Left ventricle myocardium inferior (tissue), 1 donor: ENCODE results near the gene HACD1. TPM values are rescaled to one million over a fixed set of nuclear protein-coding genes. Genes with fewer than 3 reads are reported as not detected.
"Not testable (repeated sequence)": the region's sequence is repeated elsewhere in the genome, so short reads cannot be mapped to it uniquely, and the experiment has no call there.

Experiments used
- DNase-seq: peaks from one replicate; pipeline ENCODE4 v3.0.0-alpha.2; 2020
- H3K27ac ChIP-seq: fragments of 200-600 bp; replicated peaks from 2 replicates; pipeline ENCODE4 v1.8.0; 2021
- H3K27me3 ChIP-seq: fragments of 200-600 bp; 2 replicates; pipeline ENCODE4 v1.8.0; 2021; ENCODE audit warnings: low read depth
- H3K36me3 ChIP-seq: fragments of 200-600 bp; 2 replicates; pipeline ENCODE4 v1.8.0; 2021
- H3K4me1 ChIP-seq: fragments of 200-600 bp; 2 replicates; pipeline ENCODE4 v1.8.0; 2021
- H3K4me3 ChIP-seq: fragments of 200-600 bp; 2 replicates; pipeline ENCODE4 v1.8.0; 2021; ENCODE audit warnings: mild to moderate bottlenecking, moderate library complexity
- H3K9me3 ChIP-seq: fragments of 200-600 bp; replicated peaks from 2 replicates; pipeline ENCODE4 v1.8.0; 2021
- CTCF ChIP-seq: fragments of 200-600 bp; IDR thresholded peaks from 2 replicates; pipeline ENCODE4 v1.8.0; 2021; ENCODE audit warnings: antibody characterized with exemption, mild to moderate bottlenecking, borderline replicate concordance
- intact Hi-C: fragments of 100-400 bp; cut with micrococcal nuclease; formaldehyde crosslinking; loops from one replicate; pipeline ENCODE4 v1.11.0; 2022
- total RNA-seq: library from RNA; stranded (reverse); fragmentation: NEBNext Ultra II Directional; extraction: Animal tissue kit (Norgen Biotek cat#: 25700); gene quantifications from one replicate; pipeline ENCODE4 v1.2.1, GENCODE V29; 2021
- donor health status: DM: no; HTN: yes; CAD: no; lungs with severe emphysema.

The HACD1 gene
- total RNA-seq, 1 donor from 2014 or later: 173 TPM

GRCh38 chr10:17643339-17643754, 26.2 kb upstream of the HACD1 start:
- intact Hi-C loops: no loop called here

GRCh38 chr10:17640331-17640816, 23.2 kb upstream of the HACD1 start:
- H3K27ac ChIP-seq: no peak overlapping the region
- peaks cover 3% of the 10 kb centered on the region for H3K36me3 ChIP-seq
- H3K4me1 ChIP-seq: peaks cover 33% of the 10 kb centered on the region
- intact Hi-C loops: no loop called here
- DNase-seq: no peak
- no peaks in the 10 kb centered on the region for H3K27me3 ChIP-seq
- H3K4me3 ChIP-seq: no peak overlapping the region
- TF ChIP-seq CTCF: no peak
- H3K9me3 ChIP-seq: peaks cover 7% of the 10 kb centered on the region

More at GRCh38 chr10:17643339-17643754, 26.2 kb upstream of the HACD1 start:
- Histone ChIP-seq H3K4me1 (peaks cover 63% of the 10 kb centered on the region), H3K27me3 (no peaks in the 10 kb centered on the region), H3K36me3 (peaks cover 3% of the 10 kb centered on the region), H3K9me3 (peaks cover 7% of the 10 kb centered on the region), H3K4me3 (peak overlapping the region; percentile 93), H3K27ac (peak overlapping the region; percentile 97)
- no peak for TF ChIP-seq CTCF
- DNase-seq: peak; percentile 70

- no peak for DNase-seq
- Histone ChIP-seq H3K27ac (no peak overlapping the region), H3K9me3 (peaks cover 13% of the 10 kb centered on the region), H3K36me3 (peaks cover 3% of the 10 kb centered on the region), H3K4me1 (peaks cover 11% of the 10 kb centered on the region), H3K27me3 (no peaks in the 10 kb centered on the region), H3K4me3 (no peak overlapping the region)
- TF ChIP-seq CTCF: no peak
- intact Hi-C loops: no loop called here
These were observed 20.7 kb upstream of the HACD1 start for GRCh38 chr10:17637869-17638268.

GRCh38 chr10:17633353-17633752, 16.2 kb upstream of the HACD1 start:
- Histone ChIP-seq H3K36me3 (no peaks in the 10 kb centered on the region), H3K27ac (no peak overlapping the region), H3K4me1 (no peaks in the 10 kb centered on the region), H3K27me3 (no peaks in the 10 kb centered on the region), H3K4me3 (no peak overlapping the region), H3K9me3 (peaks cover 6% of the 10 kb centered on the region)
- intact Hi-C loops: no loop called here
- no peak for TF ChIP-seq CTCF
- no peak for DNase-seq

GRCh38 chr10:17632590-17632989, 15.4 kb upstream of the HACD1 start:
- H3K4me1 ChIP-seq, H3K27ac ChIP-seq, H3K4me3 ChIP-seq, H3K36me3 ChIP-seq, intact Hi-C loops, H3K9me3 ChIP-seq, H3K27me3 ChIP-seq, DNase-seq: not testable (repeated sequence)

GRCh38 chr10:17626656-17627055, 9.5 kb upstream of the HACD1 start:
- no peak overlapping the region for H3K27ac ChIP-seq
- H3K36me3 ChIP-seq: no peaks in the 10 kb centered on the region
- no peaks in the 10 kb centered on the region for H3K27me3 ChIP-seq
- TF ChIP-seq CTCF: no peak
- intact Hi-C loops: no loop called here
- no peaks in the 10 kb centered on the region for H3K4me1 ChIP-seq
- H3K4me3 ChIP-seq: no peak overlapping the region
- DNase-seq: no peak
- H3K9me3 ChIP-seq: no peaks in the 10 kb centered on the region
